GM12878 (cell line): ENCODE measurements around the gene TMEM255A. TPM values are rescaled to one million over a fixed set of nuclear protein-coding genes. Genes with fewer than 3 reads are reported as not detected.

Experiments
- ATAC-seq: fragments of 200-7000 bp; cut with Tn5 transposase; 3 replicates; pipeline ENCODE4 v1.9.1; 2020; ENCODE audit warnings: mild to moderate bottlenecking, moderate library complexity
- BruUV-seq: library from RNA; stranded (reverse); fragments of 400-500 nt; replicated peaks from 2 replicates; lab custom pipeline; 2021; lab: Mats Ljungman, UMichigan
- CTCF ChIA-PET: fragments of 300-600 bp; sonication (Branson Sonifier 250); formaldehyde crosslinking; extraction: SDS; loops from one replicate; lab custom pipeline; 2021; ENCODE audit warnings: inconsistent platforms; lab: Yijun Ruan, JAX
- POLR2A ChIA-PET: fragments of 350-600 bp; formaldehyde crosslinking; extraction: SDS; loops from one replicate; lab custom pipeline; 2021; ENCODE audit warnings: inconsistent platforms; lab: Charles Lee
- RAD21 ChIA-PET: fragments of 300-600 bp; sonication (Branson Sonifier 250); formaldehyde crosslinking; loops from one replicate; lab custom pipeline; 2023; ENCODE audit warnings: antibody characterized with exemption; ENCODE audit not compliant: unreplicated experiment; lab: Charles Lee
- SMC1A ChIA-PET: fragments of 300-600 bp; sonication (Branson Sonifier 250); formaldehyde crosslinking; loops from one replicate; lab custom pipeline; 2023; ENCODE audit not compliant: unreplicated experiment, uncharacterized antibody; lab: Charles Lee
- DNase-seq: peaks from one replicate; pipeline ENCODE4 v3.0.0-alpha.2; 2011; ENCODE audit warnings: low read depth, low spot score
- FAIRE-seq: peaks from 3 replicates; lab custom pipeline; 2011; peaks lifted over from hg19 to GRCh38; lab: Jason Lieb, UNC
- H2AFZ ChIP-seq: 2 replicates; pipeline ENCODE4 v1.6.0; 2011; ENCODE audit warnings: low read depth, low read length, control low read depth; ENCODE audit not compliant: control insufficient read depth
- H3K27ac ChIP-seq: 2 replicates; pipeline ENCODE4 v1.5.1; 2011; ENCODE audit warnings: control low read depth; ENCODE audit not compliant: control insufficient read depth, insufficient read depth
- H3K27me3 ChIP-seq, 2 experiments: replicated peaks in 1 of 2; 2 replicates each; pipeline versions ENCODE4 v1.6.0 to v1.6.1; 2011; ENCODE audit warnings: low read length in 1 of 2; ENCODE audit not compliant: control insufficient read depth in 2 of 2, insufficient read depth in 2 of 2
- H3K36me3 ChIP-seq, 2 experiments: 2 replicates each; pipeline ENCODE4 v1.5.1; 2011; ENCODE audit warnings: low read length in 1 of 2; ENCODE audit not compliant: control insufficient read depth in 2 of 2, insufficient read depth in 2 of 2
- H3K4me1 ChIP-seq: 2 replicates; pipeline ENCODE4 v1.6.1; 2011; ENCODE audit warnings: mild to moderate bottlenecking, low read length, moderate library complexity, mixed read lengths; ENCODE audit not compliant: control insufficient read depth, insufficient read depth
- H3K4me2 ChIP-seq: 2 replicates; pipeline ENCODE4 v1.6.0; 2011; ENCODE audit warnings: control low read depth; ENCODE audit not compliant: control insufficient read depth, insufficient read depth
- H3K4me3 ChIP-seq: fragments of 200-600 bp; sonication (generic); 2 replicates; pipeline ENCODE4 v1.5.1; 2016
- H3K79me2 ChIP-seq: 2 replicates; pipeline ENCODE4 v1.6.0; 2011; ENCODE audit warnings: low read length; ENCODE audit not compliant: control insufficient read depth, insufficient read depth
- H3K9ac ChIP-seq: 2 replicates; pipeline ENCODE4 v1.8.0; 2011; ENCODE audit warnings: low read length, control low read depth, mixed read lengths; ENCODE audit not compliant: control insufficient read depth, insufficient read depth
- H3K9me3 ChIP-seq: replicated peaks from 3 replicates; pipeline ENCODE4 v1.5.1; 2011; ENCODE audit warnings: mild to moderate bottlenecking, low read length; ENCODE audit not compliant: control insufficient read depth, insufficient read depth
- H4K20me1 ChIP-seq: 2 replicates; pipeline ENCODE4 v1.6.0; 2011; ENCODE audit not compliant: control insufficient read depth, insufficient read depth
- BMI1 ChIP-seq: fragments of 450-650 bp; IDR thresholded peaks from 2 replicates; pipeline ENCODE4 v1.6.1; 2016; ENCODE audit warnings: mild to moderate bottlenecking, moderate library complexity, borderline replicate concordance
- BRCA1 ChIP-seq: IDR thresholded peaks from 2 replicates; pipeline ENCODE4 v1.6.1; 2011; ENCODE audit warnings: low read depth, low read length, improper control_type of control experiment
- CEBPB ChIP-seq, 2 experiments: fragments of 150-350 bp in 1 of 2; IDR thresholded peaks; 2 replicates each; pipeline ENCODE4 v1.6.1; 2012 to 2014; ENCODE audit warnings: low read depth in 2 of 2, low read length in 2 of 2, borderline replicate concordance in 1 of 2, inconsistent platforms in 1 of 2
- ETV6 ChIP-seq, 2 experiments: fragments of 450-650 bp in 1 of 2; IDR thresholded peaks in 1 of 2; conservative IDR thresholded peaks in 1 of 2; 2 replicates each; pipeline ENCODE4 v1.6.1; 2014; ENCODE audit warnings: antibody characterized with exemption in 1 of 2, borderline replicate concordance in 1 of 2, low read depth in 1 of 2, mild to moderate bottlenecking in 1 of 2, moderate library complexity in 1 of 2
- GATAD2B ChIP-seq: fragments of 450-650 bp; conservative IDR thresholded peaks from 2 replicates; pipeline ENCODE4 v1.6.1; 2017; ENCODE audit warnings: low read depth, mild to moderate bottlenecking, moderate library complexity
- HSF1 ChIP-seq: fragments of 150-350 bp; IDR thresholded peaks from 2 replicates; pipeline ENCODE4 v1.6.1; 2014; ENCODE audit warnings: mild to moderate bottlenecking, low read depth, low read length
- MTA2 ChIP-seq: fragments of 450-650 bp; IDR thresholded peaks from 2 replicates; pipeline ENCODE4 v1.6.1; 2016; ENCODE audit warnings: low read depth, mild to moderate bottlenecking, moderate library complexity
- SRF ChIP-seq, 2 experiments: IDR thresholded peaks; 2 replicates each; pipeline ENCODE4 v1.6.1; 2011; ENCODE audit warnings: low read depth in 2 of 2, low read length in 2 of 2, mild to moderate bottlenecking in 1 of 2, moderate library complexity in 1 of 2
- TBL1XR1 ChIP-seq: IDR thresholded peaks from 2 replicates; pipeline ENCODE4 v1.6.1; 2012; ENCODE audit warnings: low read depth, low read length, improper control_type of control experiment
- ZNF217 ChIP-seq: fragments of 450-650 bp; IDR thresholded peaks from 2 replicates; pipeline ENCODE4 v1.6.1; 2017; ENCODE audit warnings: antibody characterized with exemption, mild to moderate bottlenecking
- whole genome bisulfite sequencing: methylation state at CpG from one replicate; pipeline ENCODE4 v1.1.6; 2016; ENCODE audit warnings: low lambda C conversion rate; ENCODE audit not compliant: insufficient replicate concordance, insufficient coverage; ENCODE audit errors: missing lambda C conversion rate; 5-methylcytosine and 5-hydroxymethylcytosine counted together
- in situ Hi-C: fragments of 300-500 bp; cut with MboI; formaldehyde crosslinking; loops from 9 replicates; pipeline ENCODE4 v1.14.3; 2018; ENCODE audit warnings: mixed read lengths
- intact Hi-C: fragments of 100-400 bp; cut with micrococcal nuclease; formaldehyde crosslinking; loops from one replicate; pipeline ENCODE4 v1.14.2; 2022; ENCODE audit not compliant: unreplicated experiment
- polyA plus RNA-seq, 11 experiments: library from polyadenylated mRNA; depleted of rRNA in 4 of 11; unstranded in 6 of 11; stranded (reverse) in 5 of 11; fragments of >200 nt; fragmentation: Nextera tagmentation in 4 of 11; fragmentation: Illumina TruSeq in 1 of 11; extraction: Ambion mirVana in 4 of 11; extraction: Trizol in 1 of 11; gene quantifications; 1 replicate in 1 of 11; 2 replicates in 10 of 11; pipeline versions ENCODE4 v1.2.1 to v1.2.3, GENCODE V29; 2011 to 2016; ENCODE audit warnings: inconsistent platforms in 2 of 11, missing spikeins in 2 of 11, low read depth in 1 of 11
- total RNA-seq, 4 experiments: library from RNA; depleted of rRNA in 3 of 4; stranded (reverse); fragments of >200 nt in 3 of 4; fragmentation: Illumina TruSeq in 1 of 4; extraction: Trizol in 1 of 4; gene quantifications; 2 replicates each; pipeline versions ENCODE4 v1.2.1 to v1.2.3, GENCODE V29; 2013 to 2021

Gene TMEM255A
- total and polyA plus RNA-seq, 10 of the 15 experiments (the other 5 are each of a cell fraction or from before 2014, with no cell fraction given), result 0.90 to 5.4 (median 1.3) TPM

DNA sequence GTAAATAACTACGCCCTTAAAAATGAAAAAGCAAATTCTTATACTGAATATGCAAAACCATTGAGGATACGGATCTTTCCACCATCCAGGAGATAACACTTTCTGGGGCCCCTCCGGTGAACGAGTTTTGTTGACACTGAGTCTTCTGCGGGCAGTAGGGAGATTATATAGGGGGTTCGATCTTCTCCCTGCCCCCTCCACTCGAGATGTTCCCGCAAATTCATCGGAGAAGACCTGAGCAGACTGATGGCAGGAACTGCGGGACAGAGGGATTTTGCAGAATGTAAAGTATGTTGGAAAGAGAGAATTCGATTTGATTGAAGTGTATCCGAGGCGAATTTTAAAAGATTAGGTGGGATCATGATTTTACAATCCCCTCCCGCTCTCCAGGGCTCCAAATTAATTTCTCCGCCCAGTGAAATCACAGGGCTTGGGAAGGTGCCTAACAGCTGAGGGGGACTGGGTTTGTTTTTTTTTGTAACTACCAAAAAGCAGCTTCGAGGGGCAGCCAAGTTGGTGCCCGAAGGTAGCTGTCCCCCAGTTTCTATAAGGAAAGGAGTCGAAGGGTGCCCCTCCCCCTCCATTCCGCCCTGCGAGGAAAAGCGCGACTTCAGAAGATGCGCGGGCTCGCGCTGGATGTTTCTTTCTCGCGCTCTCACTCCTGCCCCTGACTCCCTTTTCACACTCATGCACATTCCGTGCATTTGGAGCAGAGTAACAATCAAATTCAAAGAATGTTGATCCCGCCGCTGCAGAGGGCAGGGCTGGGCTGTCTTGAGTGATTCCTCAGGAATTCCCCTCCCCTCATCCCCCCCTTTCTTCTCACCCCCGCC, 1.2 kb downstream of the TMEM255A start:
- CTCF ChIA-PET, result interaction anchor here (0.6 to 2.8 kb wide), 11 partner anchors 9 to 470 kb away, joined by 3 to 18 read pairs (median 4); partner anchors contain the start of gene ZBTB33
- peak overlapping the region; percentile 61 for H2AFZ ChIP-seq
- peaks cover 2 to 7% of the 10 kb centered on the region in 2 experiments; a peak in 3 of 4 replicates for H3K27me3 ChIP-seq
- WGBS, result 24% methylated on average over 31 of the region's 32 CpGs
- no peaks in the 10 kb centered on the region for H3K36me3 ChIP-seq
- intact Hi-C loops (loop anchor here (2.0 kb wide), 1 partner anchor 59 kb away; the partner anchor contains the start of gene ZBTB33), in situ Hi-C loops (loop anchor here (5.0 kb wide), 1 partner anchor 58 kb away; the partner anchor contains the start of gene ZBTB33)
- H3K79me2 ChIP-seq, result no peaks in the 10 kb centered on the region
- no peak for DNase-seq
- H3K27ac ChIP-seq, result no peak overlapping the region
- ATAC-seq, result no peak
- peak overlapping the region; percentile 49 for H3K4me3 ChIP-seq
- no peaks in the 10 kb centered on the region for H3K9me3 ChIP-seq
- H4K20me1 ChIP-seq, result no peaks in the 10 kb centered on the region
- H3K9ac ChIP-seq, result peak overlapping the region; percentile 20; the same call in 1 of the 2 replicates
- SMC1A ChIA-PET, result interaction anchor here (0.7 to 2.4 kb wide), 10 partner anchors 9 to 96 kb away, joined by 3 to 13 read pairs (median 3); partner anchors contain the start of gene ZBTB33
- no peak for FAIRE-seq
- H3K4me1 ChIP-seq, result no peaks in the 10 kb centered on the region; the same call in 1 of the 2 replicates
- POLR2A ChIA-PET, result interaction anchor here (0.5 to 1.4 kb wide), 3 partner anchors 8 to 35 kb away, joined by 3 to 4 read pairs (median 4); no protein-coding TSS in a partner anchor
- RAD21 ChIA-PET, result interaction anchor here (1.0 to 2.1 kb wide), 10 partner anchors 19 to 161 kb away, joined by 3 to 15 read pairs (median 4); partner anchors contain the start of gene ZBTB33
- H3K4me2 ChIP-seq, result peak overlapping the region; percentile 79
- no TSS peak for BruUV-seq
- no peak for TF ChIP-seq ZNF217
- 0 out of 2 replicates have a peak, but pooled peaks have one; percentile 2 for TF ChIP-seq GATAD2B
- no peak for TF ChIP-seq SRF (IDR thresholded peaks at IDR 0.05; ENCODE audit: low read depth in 2 of 2, low read length in 2 of 2)
- TF ChIP-seq CEBPB (IDR thresholded peaks at IDR 0.05; ENCODE audit: borderline replicate concordance in 1 of 2, low read depth in 2 of 2, low read length in 2 of 2), result no peak
- TF ChIP-seq TBL1XR1, result no peak
- TF ChIP-seq ETV6 (conservative IDR thresholded peaks at IDR 0.05 in 1 of 2, IDR thresholded peaks at IDR 0.05 in 1 of 2; ENCODE audit: borderline replicate concordance in 1 of 2, low read depth in 1 of 2), result no peak
- no peak for TF ChIP-seq HSF1
- TF ChIP-seq BRCA1, result no peak
- no peak for TF ChIP-seq MTA2
- peak; percentile 69; the same call in 1 of the 2 replicates for TF ChIP-seq BMI1
